HG02610 (cell line): ENCODE measurements around the gene CEP152.

Source experiments
- ATAC-seq: cut with Tn5 transposase; IDR thresholded peaks from one replicate; pipeline ENCODE4 v1.9.1; 2021; ENCODE audit warnings: mild to moderate bottlenecking, moderate library complexity; ENCODE audit not compliant: unreplicated experiment

CEP152 gene

DNA sequence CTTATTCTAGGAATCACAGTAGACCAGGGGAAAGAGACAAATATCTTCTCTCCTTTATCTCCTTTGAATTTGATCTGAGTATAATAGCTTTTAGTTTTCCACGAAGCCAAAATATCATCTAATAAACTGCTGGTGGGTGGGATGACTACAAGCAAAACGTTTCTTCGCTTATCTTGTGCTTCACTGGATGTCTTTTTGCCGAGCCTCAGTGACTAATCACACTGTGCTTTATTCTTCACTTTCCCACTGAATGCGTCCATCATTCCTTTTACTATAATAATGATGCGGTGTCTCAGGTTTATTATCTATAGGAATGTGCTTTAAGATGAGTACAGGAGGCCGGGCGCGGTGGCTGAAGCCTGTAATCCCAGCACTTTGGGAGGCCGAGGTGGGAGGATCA, 32.5 kb downstream of the CEP152 start:
- no peak for ATAC-seq

DNA sequence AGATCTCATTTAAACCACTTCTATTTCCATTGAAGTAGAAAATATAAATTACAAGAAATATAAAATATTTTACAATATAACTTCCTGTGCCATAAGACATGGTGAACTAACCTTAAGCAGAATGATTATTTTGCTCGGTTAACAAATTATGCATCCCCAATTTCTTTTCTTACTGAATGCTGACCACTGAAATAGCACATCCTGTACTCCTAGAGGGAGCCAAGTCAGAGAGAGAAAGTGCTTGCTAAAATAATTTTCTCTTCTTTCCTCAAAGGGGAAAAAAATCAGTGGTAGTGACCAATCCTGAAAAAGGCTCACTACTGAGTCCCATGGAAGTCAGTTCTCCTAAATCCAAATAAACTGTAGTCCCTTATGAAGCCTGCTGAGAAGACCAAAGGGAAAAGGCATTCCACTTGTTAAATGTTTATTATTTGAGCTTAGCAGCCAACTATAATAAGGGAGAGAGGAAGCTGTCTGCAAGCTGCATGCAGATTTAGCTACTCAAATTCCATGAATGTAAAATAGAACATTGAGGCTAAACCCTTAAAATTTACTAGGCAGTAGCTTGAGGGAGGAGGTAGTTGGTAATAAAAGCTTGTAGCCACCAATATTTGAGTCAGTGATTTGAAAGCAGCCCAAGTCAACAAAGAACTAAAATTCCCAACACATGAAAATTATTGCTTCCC, 33.1 kb downstream of the CEP152 start:
- no peak for ATAC-seq

DNA sequence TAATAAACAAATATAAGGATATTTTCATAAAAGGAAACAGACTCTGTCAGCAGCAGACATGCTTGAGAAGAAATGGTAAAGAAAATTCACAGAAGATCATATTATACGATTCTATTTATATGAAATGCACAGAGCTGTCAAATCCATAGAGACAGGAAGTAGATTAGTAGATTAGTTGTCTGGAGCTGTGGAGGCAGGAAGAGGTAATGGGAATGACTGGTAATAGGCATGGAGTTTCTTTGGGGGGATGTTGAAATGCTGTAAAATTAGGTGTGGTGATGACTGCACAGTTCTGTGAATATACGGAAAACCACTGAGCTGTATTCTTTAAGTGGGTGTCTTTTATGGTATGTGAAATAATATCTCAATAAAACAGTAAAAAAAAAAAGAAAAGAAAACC, 35.3 kb downstream of the CEP152 start:
- ATAC-seq, result no peak

DNA sequence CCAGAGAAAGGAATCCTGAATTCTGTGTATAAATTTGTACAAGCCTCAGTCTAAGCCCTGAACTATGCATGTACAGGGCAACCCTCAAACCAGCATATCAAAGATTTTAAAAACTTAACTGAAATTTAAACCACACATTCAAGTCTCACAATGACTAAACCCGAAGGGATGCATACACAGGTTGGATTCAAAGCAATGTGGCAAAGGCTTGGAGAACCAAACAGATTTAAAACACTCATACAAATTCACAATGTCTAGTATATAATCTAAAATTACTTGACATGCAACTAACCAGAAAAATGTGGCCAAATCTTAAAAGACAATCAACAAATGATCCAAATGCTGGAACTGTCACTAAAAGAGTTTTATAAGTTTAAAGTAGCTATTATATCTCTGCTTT, 36.4 kb downstream of the CEP152 start:
- ATAC-seq, result no peak

DNA sequence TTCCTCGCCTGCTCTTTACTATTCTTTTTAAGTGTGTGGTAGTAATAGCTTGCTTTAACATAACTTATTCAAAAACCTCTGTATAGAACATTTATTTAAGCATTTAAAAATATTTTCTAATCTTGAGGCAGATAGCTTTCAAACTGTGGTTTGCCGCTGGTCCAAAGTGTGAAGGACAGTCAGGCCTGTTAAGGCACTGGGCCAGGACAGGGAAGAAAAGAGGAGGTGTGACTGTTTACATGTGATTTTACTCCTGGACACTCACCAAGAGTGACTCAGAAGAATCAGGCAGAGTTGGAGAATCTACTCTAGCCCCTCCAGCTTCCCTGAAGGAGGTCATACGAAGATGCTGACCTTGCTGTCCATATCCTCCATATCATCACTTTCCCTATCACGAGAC, 44.7 kb downstream of the CEP152 start:
- no peak for ATAC-seq

GRCh38 chr15:48765022-48765421, 45.8 kb downstream of the CEP152 start:
- ATAC-seq, result no peak

DNA sequence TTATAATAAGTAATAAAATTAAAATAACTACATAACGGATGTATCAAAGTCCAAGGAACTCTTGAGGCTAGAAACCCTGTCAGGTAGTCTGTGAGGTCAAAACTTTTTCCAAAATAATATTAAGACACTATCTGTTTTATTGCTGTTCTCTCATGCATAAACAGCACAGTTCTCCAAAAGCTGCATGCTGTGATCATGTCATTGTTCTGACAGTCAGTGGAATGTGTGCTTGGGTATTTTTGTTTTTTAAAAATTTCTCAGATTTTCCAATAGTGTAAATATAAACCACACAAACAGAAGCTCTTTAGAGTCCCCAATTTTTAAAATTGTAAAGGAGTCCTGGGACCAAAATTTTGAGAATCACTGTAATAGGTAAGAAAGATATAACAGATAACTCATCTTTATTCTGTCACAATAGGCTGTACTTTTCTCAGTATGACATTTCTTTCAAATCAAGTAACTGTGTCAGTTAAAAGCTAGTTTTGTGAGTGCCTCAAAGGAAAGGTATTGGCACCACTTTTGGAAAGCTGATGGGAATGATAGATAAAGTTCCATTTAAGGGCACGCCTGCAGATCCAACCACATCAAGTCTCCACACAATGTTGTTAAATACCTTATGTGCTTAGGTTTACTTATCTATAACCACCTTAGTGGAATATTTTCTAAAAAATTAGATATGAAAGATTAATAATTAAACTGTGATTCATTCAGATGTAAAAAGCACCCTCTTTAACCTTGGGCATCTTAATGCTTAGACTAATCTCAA, 49.3 kb downstream of the CEP152 start:
- no peak for ATAC-seq

DNA sequence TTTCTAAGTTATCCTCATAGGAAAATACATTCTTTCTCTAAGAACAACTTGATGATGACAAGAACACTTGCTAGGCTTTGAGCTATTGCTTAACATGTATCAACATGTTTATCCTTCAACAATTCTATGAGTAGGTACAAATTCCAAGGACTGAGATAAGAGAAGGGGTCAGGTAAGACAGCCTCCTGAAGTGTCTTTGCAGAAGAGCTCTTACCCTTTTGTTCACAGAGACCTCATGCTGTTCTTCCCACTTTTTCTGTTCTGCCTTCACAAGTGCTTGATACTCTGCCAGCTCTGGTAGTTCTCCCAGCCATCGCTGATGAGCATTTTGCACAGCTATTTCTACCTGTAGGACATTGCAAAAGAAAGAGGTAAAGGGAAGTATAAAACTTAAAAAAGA, 50.9 kb downstream of the CEP152 start:
- no peak for ATAC-seq

DNA sequence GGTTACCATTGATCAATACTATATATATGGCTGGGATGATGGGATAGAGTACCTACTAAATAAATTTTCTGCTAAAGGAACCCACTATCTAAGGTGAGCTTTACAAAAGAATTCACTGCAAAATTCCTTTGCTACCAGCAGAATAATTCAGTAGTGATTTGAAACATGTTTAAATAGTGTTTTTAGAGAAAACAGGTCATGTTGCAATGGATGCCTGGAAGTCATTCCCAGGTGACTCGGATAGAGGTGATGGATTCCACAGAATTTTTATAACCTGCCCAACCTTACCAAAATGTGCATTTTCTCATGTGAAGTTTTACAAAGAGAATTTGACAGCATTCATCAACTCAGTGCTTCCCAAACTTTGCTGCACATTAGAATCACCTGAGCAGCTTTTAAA, 53.2 kb downstream of the CEP152 start:
- ATAC-seq, result no peak

DNA sequence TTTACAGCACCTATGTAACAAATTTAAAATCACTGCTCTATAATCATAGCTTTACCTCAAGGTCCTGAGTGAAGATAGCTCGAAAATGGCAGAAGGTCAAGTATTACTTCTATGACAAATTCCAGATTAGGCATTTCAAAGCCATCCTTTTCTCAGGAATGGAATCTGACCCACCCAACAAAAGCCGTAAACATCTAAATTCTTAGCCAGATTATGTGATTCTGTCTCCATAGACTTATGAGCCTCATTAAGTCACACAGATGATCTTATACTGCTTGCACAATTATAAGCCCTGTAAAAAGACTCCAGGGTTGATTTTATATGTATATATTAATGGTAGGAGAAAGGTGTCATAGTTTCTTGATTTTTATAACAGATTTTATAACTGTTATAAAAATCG, 56.9 kb downstream of the CEP152 start:
- ATAC-seq, result no peak

DNA sequence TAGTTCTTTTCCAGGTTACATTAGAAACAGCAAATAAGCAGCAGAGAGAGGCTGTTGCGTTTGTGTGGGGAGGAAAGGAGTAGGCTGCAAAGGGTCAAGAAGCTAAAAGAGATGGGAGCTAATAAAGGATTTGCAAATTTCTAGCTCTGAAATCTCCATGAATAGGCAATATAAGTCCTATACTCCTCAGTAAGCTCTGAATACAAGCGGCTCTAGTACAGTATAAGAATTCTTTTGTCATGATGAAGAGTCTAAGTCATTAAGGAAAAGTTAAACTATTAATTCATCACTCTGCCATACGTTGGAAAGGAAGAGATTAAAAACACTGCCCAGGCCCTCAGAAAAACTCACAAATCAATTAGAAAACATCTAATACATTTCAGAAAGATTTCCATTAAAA, 59.3 kb downstream of the CEP152 start:
- no peak for ATAC-seq

- no peak for ATAC-seq
These were observed 62.3 kb downstream of the CEP152 start for GRCh38 chr15:48748535-48748934.

DNA sequence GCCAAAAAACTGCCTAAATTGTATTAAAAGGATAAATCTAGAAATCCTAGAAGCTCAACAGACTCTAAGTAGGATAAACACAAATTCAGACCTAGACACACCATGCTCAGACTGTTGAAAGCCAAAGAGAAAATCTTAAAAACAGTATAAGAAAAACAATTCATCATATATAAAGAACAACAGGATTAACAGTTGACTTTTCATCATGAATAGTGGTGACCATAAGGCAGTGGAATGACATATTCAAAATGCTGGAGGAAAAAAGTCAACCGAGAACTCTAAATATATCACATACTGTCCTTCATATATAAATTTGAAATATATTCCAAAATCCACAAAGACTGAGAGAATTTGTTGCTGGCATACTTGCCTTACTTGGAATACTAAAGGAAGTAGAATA, 77.3 kb downstream of the CEP152 start:
- ATAC-seq, result no peak

DNA sequence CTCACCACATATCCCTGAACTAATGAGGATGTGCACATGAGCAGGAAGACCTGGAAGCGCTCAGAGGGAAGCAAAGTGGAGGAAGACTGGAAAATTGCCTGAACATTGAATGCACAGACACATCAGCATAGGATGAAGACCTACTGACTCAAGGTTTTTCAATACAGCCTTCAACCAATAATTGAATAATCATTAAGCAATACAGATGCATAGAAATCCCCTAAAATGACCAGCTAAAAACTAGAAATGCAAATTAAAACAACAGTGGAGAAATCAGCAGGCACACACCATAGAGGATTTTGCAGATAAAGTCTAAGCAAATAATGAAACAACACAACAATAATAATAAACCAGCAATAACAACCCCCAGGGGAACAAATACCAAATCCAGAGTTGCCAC, 80.4 kb downstream of the CEP152 start:
- ATAC-seq, result no peak

DNA sequence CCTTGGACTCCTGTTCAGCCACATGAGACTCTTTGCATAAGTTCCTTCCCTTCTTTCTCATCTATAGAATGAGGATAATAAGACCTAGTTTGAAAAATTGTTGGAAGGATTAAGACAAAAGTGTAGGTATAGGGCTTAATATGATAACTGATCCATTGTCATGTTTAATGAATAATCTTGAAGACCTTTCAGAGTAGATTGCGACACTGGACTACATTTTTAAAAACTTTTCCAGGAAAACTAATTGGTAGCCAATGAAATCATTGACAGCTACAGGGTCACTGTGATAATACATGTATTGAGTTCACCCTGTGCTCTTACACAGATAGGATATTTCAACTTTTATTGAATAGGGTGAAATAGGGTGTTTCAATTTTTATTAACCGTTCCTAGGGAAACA, 86.9 kb downstream of the CEP152 start:
- ATAC-seq, result no peak

- ATAC-seq, result no peak
These were observed 87.9 kb downstream of the CEP152 start for GRCh38 chr15:48722764-48723661.

- ATAC-seq, result no peak
These were observed 89.6 kb downstream of the CEP152 start for GRCh38 chr15:48721061-48721810.

GRCh38 chr15:48720646-48721045, 90.2 kb downstream of the CEP152 start:
- ATAC-seq, result no peak

- no peak for ATAC-seq
These were observed 91.2 kb downstream of the CEP152 start for GRCh38 chr15:48719668-48720067.

DNA sequence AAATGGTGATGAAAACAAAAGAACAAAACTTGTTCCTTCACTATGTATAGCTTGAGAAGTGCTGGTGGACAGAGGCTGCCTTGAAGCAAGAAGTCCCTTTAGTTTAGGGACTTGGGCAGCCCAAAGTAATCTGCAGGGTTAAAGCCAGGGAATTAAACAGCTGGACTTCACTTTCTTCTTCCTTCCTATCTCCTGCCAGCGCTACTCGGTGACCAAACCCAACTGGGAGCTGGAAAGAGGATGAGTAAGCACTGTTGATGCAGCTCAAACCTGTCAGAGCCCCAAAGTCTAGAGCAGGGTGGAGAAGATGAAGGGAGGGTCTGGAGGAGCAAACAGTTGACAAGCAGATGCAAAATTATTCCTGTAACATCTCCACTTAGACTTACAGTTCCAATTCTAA, 92.2 kb downstream of the CEP152 start:
- ATAC-seq, result no peak

DNA sequence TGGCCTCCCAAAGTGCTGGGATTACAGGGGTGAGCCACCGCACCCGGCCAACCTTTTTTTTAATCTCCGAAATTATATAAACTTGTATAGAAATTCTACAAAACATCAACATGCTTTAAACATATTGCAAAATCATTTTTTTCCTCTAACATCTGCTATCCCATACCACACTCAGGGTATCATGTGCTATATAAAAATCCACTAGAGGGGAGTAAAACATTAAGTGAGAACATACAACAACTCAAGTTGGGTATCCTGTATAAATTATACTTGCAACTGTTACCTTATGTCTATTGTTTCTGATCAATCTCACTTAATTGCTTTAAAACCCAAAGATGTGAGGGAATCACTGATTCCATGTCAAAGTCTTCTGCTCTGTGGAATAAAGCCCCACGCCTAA, 93.4 kb downstream of the CEP152 start:
- no peak for ATAC-seq
